ENCODE measurements around the gene MMP19. TPM values are rescaled to one million over a fixed set of nuclear protein-coding genes. Genes with fewer than 3 reads are reported as not detected.

Gene MMP19
- total RNA-seq, 2 donors from 2014 or later = 72.9 to 85.0 TPM

- H3K4me1 ChIP-seq (ENCODE audit: control insufficient read depth in 1 of 2, low read depth in 2 of 2) = peaks cover 25 to 66% of the 10 kb centered on the region in 2 donors
- H3K27ac ChIP-seq = no peak overlapping the region
Measured at GRCh38 chr12:55827806-55828205, 14.9 kb downstream of the MMP19 start.

GRCh38 chr12:55824726-55825125, 18.0 kb downstream of the MMP19 start:
- no peak for TF ChIP-seq CTCF (IDR thresholded peaks at IDR 0.05)
- H3K4me1 ChIP-seq (ENCODE audit: control insufficient read depth in 1 of 2, low read depth in 2 of 2) = peaks cover 15 to 42% of the 10 kb centered on the region in 2 donors
- H3K27ac ChIP-seq = no peak overlapping the region
- no peak overlapping the region for H3K4me3 ChIP-seq
- no peaks in the 10 kb centered on the region for H3K27me3 ChIP-seq (replicated peaks; ENCODE audit: insufficient read depth)
- ATAC-seq (ENCODE audit: insufficient number of reproducible peaks, low FRiP score, low read depth) = no peak
- DNase-seq (ENCODE audit: low spot score) = no peak
- peaks cover 19% of the 10 kb centered on the region for H3K36me3 ChIP-seq
- H3K9me3 ChIP-seq = no peaks in the 10 kb centered on the region

More at GRCh38 chr12:55827806-55828205, 14.9 kb downstream of the MMP19 start:
- peaks cover 3% of the 10 kb centered on the region for H3K36me3 ChIP-seq
- no peak overlapping the region for H3K4me3 ChIP-seq
- H3K27me3 ChIP-seq (replicated peaks; ENCODE audit: insufficient read depth) = no peaks in the 10 kb centered on the region
- ATAC-seq (ENCODE audit: insufficient number of reproducible peaks, low FRiP score, low read depth) = no peak
- TF ChIP-seq CTCF (IDR thresholded peaks at IDR 0.05) = no peak
- no peaks in the 10 kb centered on the region for H3K9me3 ChIP-seq
- DNase-seq (ENCODE audit: low spot score) = no peak

GRCh38 chr12:55823419-55823818, 19.3 kb downstream of the MMP19 start:
- H3K4me1 ChIP-seq (ENCODE audit: control insufficient read depth in 1 of 2, low read depth in 2 of 2) = peaks cover 17 to 44% of the 10 kb centered on the region in 2 donors

GRCh38 chr12:55822228-55822627, 20.5 kb downstream of the MMP19 start:
- DNase-seq (ENCODE audit: low spot score) = no peak
- H3K4me3 ChIP-seq = no peak overlapping the region

More at GRCh38 chr12:55823419-55823818, 19.3 kb downstream of the MMP19 start:
- Histone ChIP-seq H3K36me3 (peaks cover 22% of the 10 kb centered on the region), H3K27me3 (replicated peaks; ENCODE audit: insufficient read depth) (no peaks in the 10 kb centered on the region), H3K9me3 (no peaks in the 10 kb centered on the region), H3K27ac (no peak overlapping the region), H3K4me3 (no peak overlapping the region)
- ATAC-seq (ENCODE audit: insufficient number of reproducible peaks, low FRiP score, low read depth) (no peak), DNase-seq (ENCODE audit: low spot score) (no peak)
- no peak for TF ChIP-seq CTCF (IDR thresholded peaks at IDR 0.05)

GRCh38 chr12:55820679-55821078, 22.1 kb downstream of the MMP19 start:
- no peaks in the 10 kb centered on the region for H3K27me3 ChIP-seq (replicated peaks; ENCODE audit: insufficient read depth)
- no peak for DNase-seq (ENCODE audit: low spot score)
- TF ChIP-seq CTCF (IDR thresholded peaks at IDR 0.05) = no peak
- no peaks in the 10 kb centered on the region for H3K9me3 ChIP-seq
- no peak for ATAC-seq (ENCODE audit: insufficient number of reproducible peaks, low FRiP score, low read depth)
- peaks cover 22% of the 10 kb centered on the region for H3K36me3 ChIP-seq
- H3K27ac ChIP-seq = no peak overlapping the region
- H3K4me1 ChIP-seq (ENCODE audit: control insufficient read depth in 1 of 2, low read depth in 2 of 2) = peaks cover 14 to 26% of the 10 kb centered on the region in 2 donors
- H3K4me3 ChIP-seq = no peak overlapping the region

More at GRCh38 chr12:55822228-55822627, 20.5 kb downstream of the MMP19 start:
- Histone ChIP-seq H3K27ac (no peak overlapping the region), H3K27me3 (replicated peaks; ENCODE audit: insufficient read depth) (no peaks in the 10 kb centered on the region), H3K36me3 (peaks cover 22% of the 10 kb centered on the region), H3K9me3 (no peaks in the 10 kb centered on the region), H3K4me1 (ENCODE audit: control insufficient read depth in 1 of 2, low read depth in 2 of 2) (peaks cover 14 to 33% of the 10 kb centered on the region in 2 donors)
- TF ChIP-seq CTCF (IDR thresholded peaks at IDR 0.05) = no peak
- ATAC-seq (ENCODE audit: insufficient number of reproducible peaks, low FRiP score, low read depth) = no peak

All from thoracic aorta (tissue), 2 donors.